ENCODE measurements around the gene S100A6.

DNA sequence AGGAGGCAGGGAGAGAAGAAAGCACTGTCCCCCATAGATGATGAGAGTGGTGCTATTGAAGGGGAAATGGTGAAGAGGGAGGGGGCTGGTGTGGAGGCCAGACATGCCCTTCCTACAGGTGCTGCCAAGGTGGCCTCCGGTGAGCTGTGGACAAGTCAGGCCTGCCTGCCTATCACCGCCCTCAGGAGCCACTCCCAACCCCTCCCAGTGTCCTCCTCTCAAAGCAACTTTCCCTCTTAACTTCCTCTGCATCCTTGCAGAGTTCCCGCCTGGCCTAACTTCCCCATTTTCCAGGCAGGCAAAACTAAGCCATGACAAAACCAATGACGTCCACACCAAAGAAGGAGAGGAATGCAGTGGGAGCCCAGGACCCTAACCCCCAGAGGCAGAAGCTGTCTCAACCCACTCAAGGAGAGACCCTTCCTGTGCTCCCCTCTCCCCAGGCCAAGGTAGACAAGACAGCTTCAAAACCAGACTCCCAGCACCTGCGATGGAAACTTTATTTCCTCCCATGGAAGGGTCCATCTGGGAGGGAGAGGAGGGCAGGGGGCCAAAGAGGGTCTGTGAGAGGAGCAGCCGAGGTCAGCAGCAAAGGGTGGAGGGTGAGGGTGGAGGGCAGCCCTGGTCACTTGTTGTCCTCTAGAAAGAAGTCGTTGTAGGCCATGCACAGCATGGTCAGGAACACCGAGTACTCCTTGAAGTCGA is 1.0 kb upstream of the S100A6 start:
- TF ChIP-seq, protein P1, sequence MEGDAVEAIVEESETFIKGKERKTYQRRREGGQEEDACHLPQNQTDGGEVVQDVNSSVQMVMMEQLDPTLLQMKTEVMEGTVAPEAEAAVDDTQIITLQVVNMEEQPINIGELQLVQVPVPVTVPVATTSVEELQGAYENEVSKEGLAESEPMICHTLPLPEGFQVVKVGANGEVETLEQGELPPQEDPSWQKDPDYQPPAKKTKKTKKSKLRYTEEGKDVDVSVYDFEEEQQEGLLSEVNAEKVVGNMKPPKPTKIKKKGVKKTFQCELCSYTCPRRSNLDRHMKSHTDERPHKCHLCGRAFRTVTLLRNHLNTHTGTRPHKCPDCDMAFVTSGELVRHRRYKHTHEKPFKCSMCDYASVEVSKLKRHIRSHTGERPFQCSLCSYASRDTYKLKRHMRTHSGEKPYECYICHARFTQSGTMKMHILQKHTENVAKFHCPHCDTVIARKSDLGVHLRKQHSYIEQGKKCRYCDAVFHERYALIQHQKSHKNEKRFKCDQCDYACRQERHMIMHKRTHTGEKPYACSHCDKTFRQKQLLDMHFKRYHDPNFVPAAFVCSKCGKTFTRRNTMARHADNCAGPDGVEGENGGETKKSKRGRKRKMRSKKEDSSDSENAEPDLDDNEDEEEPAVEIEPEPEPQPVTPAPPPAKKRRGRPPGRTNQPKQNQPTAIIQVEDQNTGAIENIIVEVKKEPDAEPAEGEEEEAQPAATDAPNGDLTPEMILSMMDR (conservative IDR thresholded peaks at IDR 0.05; ENCODE audit: low read depth, low read length): no peak
- TF ChIP-seq EZH2 (IDR thresholded peaks at IDR 0.05; ENCODE audit: low read length, unreplicated experiment): no peak
